ENCODE measurements around the gene LYST.

GRCh38 chr1:235898126-235898525 is 31.4 kb upstream of the LYST start:
- no peak for TF ChIP-seq POLR2A (IDR thresholded peaks at IDR 0.05)
- TF ChIP-seq, protein P1, sequence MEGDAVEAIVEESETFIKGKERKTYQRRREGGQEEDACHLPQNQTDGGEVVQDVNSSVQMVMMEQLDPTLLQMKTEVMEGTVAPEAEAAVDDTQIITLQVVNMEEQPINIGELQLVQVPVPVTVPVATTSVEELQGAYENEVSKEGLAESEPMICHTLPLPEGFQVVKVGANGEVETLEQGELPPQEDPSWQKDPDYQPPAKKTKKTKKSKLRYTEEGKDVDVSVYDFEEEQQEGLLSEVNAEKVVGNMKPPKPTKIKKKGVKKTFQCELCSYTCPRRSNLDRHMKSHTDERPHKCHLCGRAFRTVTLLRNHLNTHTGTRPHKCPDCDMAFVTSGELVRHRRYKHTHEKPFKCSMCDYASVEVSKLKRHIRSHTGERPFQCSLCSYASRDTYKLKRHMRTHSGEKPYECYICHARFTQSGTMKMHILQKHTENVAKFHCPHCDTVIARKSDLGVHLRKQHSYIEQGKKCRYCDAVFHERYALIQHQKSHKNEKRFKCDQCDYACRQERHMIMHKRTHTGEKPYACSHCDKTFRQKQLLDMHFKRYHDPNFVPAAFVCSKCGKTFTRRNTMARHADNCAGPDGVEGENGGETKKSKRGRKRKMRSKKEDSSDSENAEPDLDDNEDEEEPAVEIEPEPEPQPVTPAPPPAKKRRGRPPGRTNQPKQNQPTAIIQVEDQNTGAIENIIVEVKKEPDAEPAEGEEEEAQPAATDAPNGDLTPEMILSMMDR (IDR thresholded peaks at IDR 0.05) = no peak
